T-helper 1 cell treated with Interleukin-12 subunit alpha and Interleukin-12 subunit beta and Interleukin-4 antibody, amounts not matched to agents 30 ng/mL and 1 ng/mL, for 36 hours (primary cell): ENCODE measurements around the gene ZNF791. TPM values are rescaled to one million over a fixed set of nuclear protein-coding genes. Genes with fewer than 3 reads are reported as not detected.
"Not testable (repeated sequence)": the region's sequence is repeated elsewhere in the genome, so short reads cannot be mapped to it uniquely, and the experiment has no call there.

Experiments used
- intact Hi-C: fragments of 100-400 bp; cut with micrococcal nuclease; formaldehyde crosslinking; loops from one replicate; pipeline ENCODE4 v1.15.1; 2024
- total RNA-seq: library from RNA; stranded (reverse); gene quantifications from 2 replicates; pipeline ENCODE4 v1.2.3, GENCODE V29; 2022

ZNF791 gene
- total RNA-seq, 1 donor from 2014 or later, result 34.3 TPM

- intact Hi-C loops, result loop anchor here (1.0 to 5.0 kb wide), 7 partner anchors 52 to 743 kb away; partner anchors contain the start of genes ZNF443, ZNF563 and ZNF799
Observed at GRCh38 chr19:12665671-12666264, 55.0 kb downstream of the ZNF791 start.

GRCh38 chr19:12666265-12667048, 55.7 kb downstream of the ZNF791 start, which contains the start of the genes MAN2B1 and WDR83:
Gene MAN2B1, minus strand, starts transcription at chr19:12666742. Its CDS starts 41 bp downstream, at chr19:12666701.
Gene WDR83, plus strand, starts transcription at chr19:12666807. Its CDS starts 2,984 bp downstream, at chr19:12669791.
- intact Hi-C loops, result loop anchor here (1.0 to 5.0 kb wide), 7 partner anchors 53 to 744 kb away; partner anchors contain the start of genes ZNF443, ZNF563 and ZNF799

- intact Hi-C loops, result loop anchor here (2.0 to 5.0 kb wide), 6 partner anchors 69 to 746 kb away; partner anchors contain the start of genes GET3, ZNF443, ZNF563 and ZNF799
Observed at GRCh38 chr19:12667731-12668302, 57.1 kb downstream of the ZNF791 start.

GRCh38 chr19:12668346-12668745, 57.6 kb downstream of the ZNF791 start:
- intact Hi-C loops, result loop anchor here (2.0 to 5.0 kb wide), 5 partner anchors 68 to 746 kb away; partner anchors contain the start of genes GET3, ZNF563 and ZNF799

- intact Hi-C loops, result loop anchor here (1.0 to 5.0 kb wide), 10 partner anchors 12 to 747 kb away; partner anchors contain the start of genes DHPS, FBXW9, GET3 and ZNF490
Observed at GRCh38 chr19:12668932-12669269, 58.2 kb downstream of the ZNF791 start.

- intact Hi-C loops, result loop anchor here (1.0 to 5.0 kb wide), 10 partner anchors 12 to 747 kb away; partner anchors contain the start of genes DHPS, FBXW9, GET3 and ZNF490
Observed at GRCh38 chr19:12669270-12670158, 58.8 kb downstream of the ZNF791 start.

- intact Hi-C loops, result no loop called here
Observed at GRCh38 chr19:12670159-12670928, 59.6 kb downstream of the ZNF791 start.

- intact Hi-C loops, result loop anchor here (1.0 kb wide), 2 partner anchors 32 to 108 kb away; no protein-coding TSS in a partner anchor
Observed at GRCh38 chr19:12672744-12673143, 62.0 kb downstream of the ZNF791 start.

- intact Hi-C loops, result no loop called here
Observed at GRCh38 chr19:12675399-12675798, 64.7 kb downstream of the ZNF791 start.

GRCh38 chr19:12675940-12676339, 65.2 kb downstream of the ZNF791 start:
- intact Hi-C loops, result loop anchor here (1.0 kb wide), 2 partner anchors 112 to 171 kb away; no protein-coding TSS in a partner anchor

- intact Hi-C loops, result loop anchor here (1.0 kb wide), 2 partner anchors 112 to 171 kb away; no protein-coding TSS in a partner anchor
Observed at GRCh38 chr19:12676384-12676792, 65.7 kb downstream of the ZNF791 start.

GRCh38 chr19:12676928-12677327, 66.2 kb downstream of the ZNF791 start:
- intact Hi-C loops, result loop anchor here (1.0 kb wide), 2 partner anchors 113 to 170 kb away; no protein-coding TSS in a partner anchor

- intact Hi-C loops, result not testable (repeated sequence)
Observed at GRCh38 chr19:12678039-12678438, 67.3 kb downstream of the ZNF791 start.

- intact Hi-C loops, result loop anchor here (2.0 to 5.0 kb wide), 3 partner anchors 111 to 472 kb away; partner anchors contain the start of genes IER2, JUNB, STX10 and ZNF44
Observed at GRCh38 chr19:12680034-12680433, 69.3 kb downstream of the ZNF791 start.

GRCh38 chr19:12681074-12681987, 70.6 kb downstream of the ZNF791 start, which contains the start of gene DHPS:
Gene DHPS, minus strand, starts transcription at chr19:12681880. Its CDS starts 114 bp downstream, at chr19:12681766.
- intact Hi-C loops, result loop anchor here (1.0 to 5.0 kb wide), 11 partner anchors 12 to 518 kb away; partner anchors contain the start of genes FBXW9, GET3, IER2 and JUNB
